ENCODE measurements around the gene KIAA0513.

The KIAA0513 gene

DNA sequence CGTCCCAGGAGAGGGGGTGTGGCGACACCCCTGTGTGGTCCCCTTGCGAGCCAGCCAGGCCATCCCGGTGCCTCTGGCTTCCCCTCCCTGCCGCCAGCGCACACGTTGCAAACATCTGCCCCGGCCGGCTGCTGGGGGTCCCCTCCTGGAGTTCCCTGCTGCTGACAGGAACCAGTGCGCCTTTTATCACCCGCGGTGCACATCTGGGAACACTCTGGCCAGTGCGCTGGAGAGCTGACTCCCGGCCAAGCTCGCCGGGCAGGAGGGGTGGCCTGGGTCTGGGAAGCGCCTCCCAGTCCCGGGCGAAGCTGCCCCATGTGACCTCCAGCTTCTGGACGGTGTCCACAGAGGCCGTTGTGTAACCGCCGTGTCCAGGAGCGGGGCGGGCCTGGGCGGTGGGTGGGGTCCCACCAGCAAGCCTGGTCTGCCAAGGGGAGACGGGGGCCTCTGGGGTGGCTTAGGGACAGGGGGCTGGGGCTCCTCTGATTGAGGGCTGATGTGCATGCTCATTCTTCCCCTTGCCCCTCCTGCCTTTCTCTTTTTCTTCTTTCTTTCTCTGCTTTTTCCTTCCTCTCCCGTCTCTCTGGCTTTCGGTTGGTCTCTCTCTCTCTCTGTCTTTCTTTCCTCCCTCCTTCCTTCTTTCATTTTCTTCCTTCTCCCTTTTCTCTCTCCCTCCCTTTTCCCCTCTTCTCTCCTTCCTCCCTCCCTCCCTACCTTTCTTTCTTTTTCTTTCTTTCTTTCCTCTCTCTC lies 109.9 kb downstream of the KIAA0513 start:
- Histone ChIP-seq H3K4me1 (ENCODE audit: control insufficient read depth in 1 of 2, insufficient read depth in 1 of 2, low read depth in 1 of 2, low read length in 1 of 2) (no peaks in the 10 kb centered on the region), H3K36me3 (no peaks in the 10 kb centered on the region), H3K27ac (no peak overlapping the region), H3K27me3 (peaks cover 89% of the 10 kb centered on the region), H3K9me3 (no peaks in the 10 kb centered on the region), H3K4me3 (ENCODE audit: low read depth in 1 of 2, low read length in 1 of 2) (no peak overlapping the region)
- TF ChIP-seq, protein P1, sequence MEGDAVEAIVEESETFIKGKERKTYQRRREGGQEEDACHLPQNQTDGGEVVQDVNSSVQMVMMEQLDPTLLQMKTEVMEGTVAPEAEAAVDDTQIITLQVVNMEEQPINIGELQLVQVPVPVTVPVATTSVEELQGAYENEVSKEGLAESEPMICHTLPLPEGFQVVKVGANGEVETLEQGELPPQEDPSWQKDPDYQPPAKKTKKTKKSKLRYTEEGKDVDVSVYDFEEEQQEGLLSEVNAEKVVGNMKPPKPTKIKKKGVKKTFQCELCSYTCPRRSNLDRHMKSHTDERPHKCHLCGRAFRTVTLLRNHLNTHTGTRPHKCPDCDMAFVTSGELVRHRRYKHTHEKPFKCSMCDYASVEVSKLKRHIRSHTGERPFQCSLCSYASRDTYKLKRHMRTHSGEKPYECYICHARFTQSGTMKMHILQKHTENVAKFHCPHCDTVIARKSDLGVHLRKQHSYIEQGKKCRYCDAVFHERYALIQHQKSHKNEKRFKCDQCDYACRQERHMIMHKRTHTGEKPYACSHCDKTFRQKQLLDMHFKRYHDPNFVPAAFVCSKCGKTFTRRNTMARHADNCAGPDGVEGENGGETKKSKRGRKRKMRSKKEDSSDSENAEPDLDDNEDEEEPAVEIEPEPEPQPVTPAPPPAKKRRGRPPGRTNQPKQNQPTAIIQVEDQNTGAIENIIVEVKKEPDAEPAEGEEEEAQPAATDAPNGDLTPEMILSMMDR (IDR thresholded peaks at IDR 0.05) = no peak

DNA sequence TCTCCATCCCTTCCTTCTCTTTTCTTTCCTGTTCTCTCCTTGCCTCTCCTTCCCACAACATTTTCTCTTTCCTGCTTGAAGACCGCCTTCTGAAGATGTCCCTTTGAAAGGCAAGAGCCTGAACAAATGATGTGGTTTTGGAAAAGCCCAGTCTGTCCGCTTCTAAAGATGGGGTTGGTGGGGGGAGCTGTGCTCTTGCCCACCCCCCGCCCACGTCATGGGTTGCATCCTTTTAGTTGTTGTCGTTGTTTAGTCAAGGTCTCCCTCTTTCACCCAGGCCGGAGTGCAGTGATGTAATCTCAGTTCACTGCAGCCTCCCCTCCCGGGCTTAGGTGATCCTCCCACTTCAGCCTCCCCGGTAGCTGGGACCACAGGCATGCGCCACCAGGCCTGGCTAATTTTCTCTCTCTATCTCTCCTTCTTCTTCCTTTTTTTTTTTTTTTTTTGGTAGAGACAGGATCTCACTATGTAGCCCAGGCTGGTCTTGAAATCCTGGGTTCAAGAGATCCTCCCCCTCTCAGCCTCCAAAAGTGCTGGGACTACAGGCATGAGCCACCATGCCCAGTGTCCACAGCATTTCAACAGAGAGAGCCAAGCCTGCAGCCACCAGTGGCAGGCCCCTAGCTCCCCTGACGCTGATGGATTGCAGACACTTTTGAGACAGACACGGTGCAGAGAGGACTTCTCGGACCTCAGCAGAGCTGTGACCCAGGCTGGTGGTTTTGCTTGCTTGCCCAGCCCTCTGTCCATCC lies 110.7 kb downstream of the KIAA0513 start:
- TF ChIP-seq, protein P1 (IDR thresholded peaks at IDR 0.05) = no peak
- H3K27me3 ChIP-seq = peaks cover 92% of the 10 kb centered on the region
- no peak overlapping the region for H3K4me3 ChIP-seq (ENCODE audit: low read depth in 1 of 2, low read length in 1 of 2)
- no peaks in the 10 kb centered on the region for H3K9me3 ChIP-seq
- H3K36me3 ChIP-seq = no peaks in the 10 kb centered on the region
- H3K4me1 ChIP-seq (ENCODE audit: control insufficient read depth in 1 of 2, insufficient read depth in 1 of 2, low read depth in 1 of 2, low read length in 1 of 2) = no peaks in the 10 kb centered on the region
- H3K27ac ChIP-seq = no peak overlapping the region

GRCh38 chr16:85138825-85139627 lies 111.4 kb downstream of the KIAA0513 start:
- Histone ChIP-seq H3K9me3 (no peaks in the 10 kb centered on the region), H3K4me1 (ENCODE audit: control insufficient read depth in 1 of 2, insufficient read depth in 1 of 2, low read depth in 1 of 2, low read length in 1 of 2) (no peaks in the 10 kb centered on the region), H3K27me3 (peaks cover 92% of the 10 kb centered on the region), H3K27ac (no peak overlapping the region), H3K36me3 (no peaks in the 10 kb centered on the region), H3K4me3 (ENCODE audit: low read depth in 1 of 2, low read length in 1 of 2) (no peak overlapping the region)
- TF ChIP-seq, protein P1 (IDR thresholded peaks at IDR 0.05) = no peak

DNA sequence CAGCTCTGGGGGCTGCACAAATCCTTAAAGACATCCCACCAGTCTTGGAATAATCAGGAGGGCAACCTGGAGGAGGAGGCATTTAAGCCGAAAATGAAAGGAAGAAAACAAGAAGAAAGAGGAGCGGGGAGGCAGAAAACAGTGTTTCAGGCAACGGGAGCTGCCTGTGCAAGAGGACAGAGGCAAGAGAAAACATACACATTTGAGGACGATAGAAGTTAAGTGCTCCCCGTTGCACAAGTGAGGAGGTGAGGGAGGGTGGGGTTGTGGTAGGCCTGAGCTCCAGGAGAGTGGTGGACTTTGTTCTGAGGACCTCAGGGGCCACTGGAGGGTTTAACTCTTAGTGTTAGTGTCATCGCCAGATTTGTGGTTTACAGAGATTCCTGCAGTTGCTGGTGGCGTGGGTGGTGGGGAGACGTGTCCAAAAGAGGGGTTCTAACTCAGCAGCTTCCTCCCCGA lies 112.3 kb downstream of the KIAA0513 start:
- Histone ChIP-seq H3K36me3 (no peaks in the 10 kb centered on the region), H3K4me1 (ENCODE audit: control insufficient read depth in 1 of 2, insufficient read depth in 1 of 2, low read depth in 1 of 2, low read length in 1 of 2) (no peaks in the 10 kb centered on the region), H3K4me3 (ENCODE audit: low read depth in 1 of 2, low read length in 1 of 2) (no peak overlapping the region), H3K27ac (no peak overlapping the region), H3K27me3 (peaks cover 83% of the 10 kb centered on the region), H3K9me3 (no peaks in the 10 kb centered on the region)
- TF ChIP-seq, protein P1 (IDR thresholded peaks at IDR 0.05) = no peak

- H3K9me3 ChIP-seq = no peaks in the 10 kb centered on the region
- peaks cover 77% of the 10 kb centered on the region for H3K27me3 ChIP-seq
- no peak overlapping the region for H3K4me3 ChIP-seq (ENCODE audit: low read depth in 1 of 2, low read length in 1 of 2)
- TF ChIP-seq, protein P1 (IDR thresholded peaks at IDR 0.05) = no peak
- no peaks in the 10 kb centered on the region for H3K4me1 ChIP-seq (ENCODE audit: control insufficient read depth in 1 of 2, insufficient read depth in 1 of 2, low read depth in 1 of 2, low read length in 1 of 2)
- no peak overlapping the region for H3K27ac ChIP-seq
- H3K36me3 ChIP-seq = no peaks in the 10 kb centered on the region
Measured at GRCh38 chr16:85140455-85141012, 112.9 kb downstream of the KIAA0513 start.
